BLaER1 treated with 17β-estradiol and CSF1 and Interleukin-3, amounts not matched to agents 10 nM and 100 nM (cell line): Measurements from ENCODE around the gene UNC119.

ENCODE experiments used
- H3K27ac ChIP-seq, 11 experiments: shearing (Covaris generic); formaldehyde crosslinking; 2 replicates each; pipeline ENCODE4 v1.8.1; 2022
- H3K27me3 ChIP-seq, 11 experiments: shearing (Covaris generic); formaldehyde crosslinking; 2 replicates each; pipeline ENCODE4 v1.8.1; 2022
- H3K36me3 ChIP-seq, 11 experiments: shearing (Covaris generic); formaldehyde crosslinking; 2 replicates each; pipeline ENCODE4 v1.8.1; 2022
- H3K4me1 ChIP-seq, 10 experiments: shearing (Covaris generic); formaldehyde crosslinking; 2 replicates each; pipeline ENCODE4 v1.8.1; 2022
- H3K4me2 ChIP-seq, 11 experiments: shearing (Covaris generic); formaldehyde crosslinking; 2 replicates each; pipeline ENCODE4 v1.8.1; 2022
- H3K4me3 ChIP-seq, 10 experiments: shearing (Covaris generic); formaldehyde crosslinking; 2 replicates each; pipeline ENCODE4 v1.8.1; 2022
- H3K9ac ChIP-seq, 11 experiments: shearing (Covaris generic); formaldehyde crosslinking; 2 replicates each; pipeline ENCODE4 v1.8.1; 2022
- H3K9me3 ChIP-seq, 11 experiments: shearing (Covaris generic); formaldehyde crosslinking; replicated peaks in 1 of 11; 2 replicates each; pipeline ENCODE4 v1.8.1; 2022
- H4K20me1 ChIP-seq, 11 experiments: shearing (Covaris generic); formaldehyde crosslinking; 2 replicates each; pipeline ENCODE4 v1.8.1; 2022
- Cebpa-rat ChIP-seq, 11 experiments: shearing (Covaris generic); IDR thresholded peaks; 2 replicates each; pipeline ENCODE4 v1.8.1; 2022

UNC119 gene

DNA sequence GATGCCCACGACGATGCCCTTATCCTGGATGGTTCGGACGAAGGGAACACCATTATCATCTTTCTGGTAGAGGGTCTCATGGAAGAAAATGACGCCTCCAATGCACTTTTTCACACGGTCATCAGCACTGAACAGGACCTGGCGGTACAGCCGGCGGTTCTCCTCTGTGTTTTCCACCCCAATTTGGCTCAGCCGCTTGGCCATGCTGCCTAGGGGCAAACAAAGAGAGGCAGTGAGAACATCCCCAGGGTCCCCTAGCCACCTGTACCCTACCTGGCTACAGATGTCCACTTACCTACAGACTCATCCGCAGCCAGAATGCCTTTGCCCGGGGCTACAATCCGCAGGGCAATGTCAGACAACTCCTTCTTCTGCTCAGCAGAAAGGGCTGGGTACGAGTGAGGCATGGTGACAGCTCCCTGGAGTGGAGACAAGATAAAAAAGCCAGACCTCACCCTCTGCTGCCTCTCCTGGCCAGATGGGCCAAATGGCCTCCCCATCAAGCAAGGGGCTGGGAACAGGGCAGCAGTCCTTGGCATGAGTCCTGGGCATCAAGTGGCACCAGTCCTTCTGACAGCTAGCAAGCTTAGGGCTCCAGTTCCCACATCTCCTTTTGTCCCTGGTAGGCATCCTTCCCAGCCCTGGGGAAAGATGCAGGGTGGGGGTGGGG is 22.8 kb upstream of the UNC119 start:
- peaks cover 0 to 18% (median 6%) of the 10 kb centered on the region in 11 experiments; a peak in 10 of 22 replicates for H4K20me1 ChIP-seq
- H3K27me3 ChIP-seq = no peaks in the 10 kb centered on the region
- H3K9me3 ChIP-seq = no peaks in the 10 kb centered on the region
- H3K4me3 ChIP-seq = peak overlapping the region in 2 of 10 experiments; percentile 32 to 36; a peak in 3 of 20 replicates
- peaks cover 24 to 58% (median 44%) of the 10 kb centered on the region in 11 experiments for H3K36me3 ChIP-seq
- peak overlapping the region in 1 of 11 experiments; percentile 38; a peak in 2 of 22 replicates for H3K9ac ChIP-seq
- H3K4me1 ChIP-seq = peaks cover 28 to 50% (median 39%) of the 10 kb centered on the region in 10 experiments
- H3K4me2 ChIP-seq = peak overlapping the region; percentile 48 to 82 (median 77); a peak in 21 of 22 replicates
- H3K27ac ChIP-seq = no peak overlapping the region
- no peak for TF ChIP-seq Cebpa-rat (IDR thresholded peaks at IDR 0.05)

DNA sequence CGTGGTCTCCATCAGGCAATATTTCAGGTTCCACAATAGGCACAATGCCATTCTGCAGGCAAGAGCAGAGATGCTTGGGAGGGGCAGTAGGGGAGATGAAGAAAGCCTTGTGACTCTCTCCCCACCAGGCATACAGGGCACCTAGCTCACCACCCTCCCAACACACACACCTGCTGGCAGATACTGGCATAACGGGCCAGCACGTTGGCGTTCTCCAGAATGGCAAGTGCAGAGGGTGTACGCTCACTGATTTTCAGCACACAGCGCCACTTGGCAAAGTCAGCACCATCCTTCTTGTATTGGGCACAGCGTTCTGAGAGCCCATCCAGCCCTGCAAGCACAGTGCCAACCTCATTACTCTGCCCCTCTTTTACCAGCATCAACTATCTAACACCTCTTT is 22.1 kb upstream of the UNC119 start:
- H3K9ac ChIP-seq = 0 out of 22 replicates have a peak overlapping the region, but pooled peaks of 1 of the 11 experiments have one; percentile 13
- no peaks in the 10 kb centered on the region for H3K9me3 ChIP-seq

DNA sequence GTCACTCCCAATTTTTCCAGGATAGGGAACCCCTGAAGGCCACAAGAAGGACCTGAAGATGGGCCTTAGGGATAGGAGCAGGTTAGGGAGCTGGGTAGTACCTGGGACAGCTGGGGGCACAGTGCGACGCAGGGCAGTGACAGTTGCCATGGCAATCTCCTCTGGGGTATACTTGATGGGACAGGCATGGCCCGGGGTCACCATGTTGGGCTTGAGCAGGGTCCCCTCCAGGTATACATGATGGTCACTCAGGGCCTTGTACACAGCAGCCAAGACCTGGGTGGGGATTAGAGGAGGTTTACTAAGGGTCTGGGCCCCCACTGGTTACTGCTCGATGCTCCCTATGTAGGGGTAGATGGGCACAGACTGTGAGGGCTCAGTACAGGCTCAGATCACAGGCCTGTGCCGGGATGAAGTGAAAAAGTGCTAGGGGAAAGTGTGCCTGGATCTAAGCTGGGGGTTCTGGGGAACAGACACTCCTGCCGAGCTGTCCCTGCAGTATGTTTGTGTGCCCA is 21.6 kb upstream of the UNC119 start:
- no peak overlapping the region for H3K27ac ChIP-seq
- H3K36me3 ChIP-seq = peaks cover 14 to 53% (median 34%) of the 10 kb centered on the region in 11 experiments
- no peak for TF ChIP-seq Cebpa-rat (IDR thresholded peaks at IDR 0.05)
- no peak overlapping the region for H3K9ac ChIP-seq
- peaks cover 0 to 30% (median 13%) of the 10 kb centered on the region in 11 experiments; a peak in 10 of 22 replicates for H4K20me1 ChIP-seq
- no peaks in the 10 kb centered on the region for H3K9me3 ChIP-seq
- no peak overlapping the region for H3K4me3 ChIP-seq
- H3K27me3 ChIP-seq = no peaks in the 10 kb centered on the region
- H3K4me1 ChIP-seq = peaks cover 40 to 62% (median 52%) of the 10 kb centered on the region in 10 experiments
- no peak overlapping the region for H3K4me2 ChIP-seq

More for the DNA sequence above, 22.1 kb upstream of the UNC119 start:
- Histone ChIP-seq H3K27me3 (no peaks in the 10 kb centered on the region), H4K20me1 (peaks cover 0 to 25% (median 11%) of the 10 kb centered on the region in 11 experiments; a peak in 10 of 22 replicates), H3K4me2 (peak overlapping the region in 1 of 11 experiments; percentile 81; a peak in 3 of 22 replicates), H3K4me3 (no peak overlapping the region), H3K27ac (no peak overlapping the region), H3K4me1 (peaks cover 35 to 58% (median 47%) of the 10 kb centered on the region in 10 experiments), H3K36me3 (peaks cover 19 to 53% (median 37%) of the 10 kb centered on the region in 11 experiments)
- TF ChIP-seq Cebpa-rat (IDR thresholded peaks at IDR 0.05) = no peak

DNA sequence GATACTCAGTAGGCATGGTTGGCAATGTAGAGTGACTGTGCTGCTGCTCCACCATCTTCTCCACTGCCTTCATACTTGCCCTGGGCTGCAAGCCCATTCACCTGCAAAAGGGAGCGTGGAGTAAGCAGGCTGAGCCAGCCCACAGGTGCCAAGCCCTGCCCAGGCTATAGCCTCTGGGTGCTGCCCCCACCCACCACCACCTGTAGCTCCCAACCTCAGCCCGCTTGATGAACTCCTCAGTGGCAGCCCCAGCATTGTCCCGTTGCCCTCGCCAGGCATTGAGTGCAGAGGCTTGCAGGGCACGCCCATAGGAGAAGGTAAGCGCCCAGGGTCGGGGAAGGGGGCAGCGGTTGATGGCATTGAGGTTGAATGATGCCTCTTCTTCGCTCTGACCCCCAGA is 21.1 kb upstream of the UNC119 start:
- TF ChIP-seq Cebpa-rat (IDR thresholded peaks at IDR 0.05) = no peak
- Histone ChIP-seq H3K27ac (no peak overlapping the region), H3K4me1 (peaks cover 45 to 62% (median 56%) of the 10 kb centered on the region in 10 experiments), H3K9me3 (no peaks in the 10 kb centered on the region), H4K20me1 (peaks cover 2 to 31% (median 13%) of the 10 kb centered on the region in 11 experiments; a peak in 11 of 22 replicates), H3K27me3 (no peaks in the 10 kb centered on the region), H3K4me3 (no peak overlapping the region), H3K36me3 (peaks cover 9 to 49% (median 32%) of the 10 kb centered on the region in 11 experiments), H3K4me2 (peak overlapping the region in 1 of 11 experiments; percentile 85; a peak in 2 of 22 replicates), H3K9ac (no peak overlapping the region)

DNA sequence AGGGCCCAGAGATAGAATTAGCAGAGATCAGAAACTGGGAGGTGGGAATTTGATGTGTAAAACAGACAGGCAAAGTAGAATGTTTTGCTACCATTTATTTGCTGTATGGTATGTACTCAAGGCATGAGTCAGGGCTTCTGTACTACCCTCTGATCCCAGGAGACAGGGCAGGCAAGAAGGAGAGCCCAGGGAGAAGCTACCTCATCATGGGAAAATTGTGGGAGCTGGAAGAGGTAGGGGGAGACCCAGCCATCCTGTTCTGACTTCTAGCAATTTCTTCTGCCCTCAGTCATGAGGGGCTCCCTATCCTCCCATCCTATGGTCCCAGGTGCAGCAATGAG is 20.6 kb upstream of the UNC119 start:
- Histone ChIP-seq H3K9me3 (no peaks in the 10 kb centered on the region), H3K4me2 (peak overlapping the region in 8 of 11 experiments; percentile 84 to 95 (median 88); a peak in 9 of 22 replicates), H3K9ac (no peak overlapping the region), H4K20me1 (peaks cover 4 to 31% (median 17%) of the 10 kb centered on the region in 11 experiments; a peak in 11 of 22 replicates), H3K27ac (no peak overlapping the region), H3K4me1 (peaks cover 50 to 65% (median 60%) of the 10 kb centered on the region in 10 experiments), H3K36me3 (peaks cover 4 to 44% (median 27%) of the 10 kb centered on the region in 11 experiments; a peak in 21 of 22 replicates), H3K27me3 (no peaks in the 10 kb centered on the region), H3K4me3 (no peak overlapping the region)
- TF ChIP-seq Cebpa-rat (IDR thresholded peaks at IDR 0.05) = no peak

DNA sequence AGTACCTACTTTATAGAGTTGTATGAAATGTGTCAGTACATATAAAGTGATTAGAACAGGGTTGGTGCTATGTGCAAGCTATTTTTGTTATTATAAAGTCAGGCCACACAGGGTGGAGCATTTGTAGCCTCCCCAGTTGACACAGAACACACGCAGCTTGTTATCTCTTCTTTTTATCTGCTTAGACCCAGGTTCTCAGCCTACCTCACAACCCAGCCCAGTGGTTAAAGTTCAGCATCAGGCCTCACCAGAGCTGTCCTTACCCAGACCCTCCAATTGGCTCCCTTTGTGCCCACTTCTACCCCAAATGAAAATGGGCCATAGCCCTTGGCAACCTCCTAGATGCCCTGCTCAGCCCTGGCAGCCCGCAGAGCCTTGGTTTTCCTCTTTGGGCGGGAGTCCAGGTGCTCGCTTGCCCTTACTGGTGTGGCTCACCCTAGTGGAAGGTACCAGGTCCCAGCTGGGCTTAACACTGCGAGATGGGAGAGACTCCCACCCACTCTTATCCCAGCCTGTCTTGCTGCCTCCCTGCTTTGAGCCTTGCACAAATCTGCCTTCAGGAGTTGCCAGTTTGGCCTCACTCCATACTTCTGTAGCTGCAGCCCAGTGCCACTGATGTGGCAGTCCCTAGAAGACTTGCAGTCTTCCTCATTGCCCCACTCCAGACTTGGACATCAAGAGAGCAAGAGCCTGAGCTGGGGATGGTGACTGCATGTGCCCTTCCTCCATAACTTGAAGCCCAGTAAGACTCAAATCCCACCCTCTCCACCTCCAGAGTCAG is 20.0 kb upstream of the UNC119 start:
- H3K4me2 ChIP-seq = peak overlapping the region; percentile 82 to 95 (median 88)
- H3K9me3 ChIP-seq = no peaks in the 10 kb centered on the region
- H3K4me3 ChIP-seq = peak overlapping the region; percentile 78 to 99 (median 96); a peak in 18 of 20 replicates
- no peaks in the 10 kb centered on the region for H3K27me3 ChIP-seq
- TF ChIP-seq Cebpa-rat (IDR thresholded peaks at IDR 0.05) = no peak
- peaks cover 0 to 38% (median 21%) of the 10 kb centered on the region in 11 experiments; a peak in 21 of 22 replicates for H3K36me3 ChIP-seq
- no peak overlapping the region; a peak in 1 of 22 replicates for H3K27ac ChIP-seq
- H4K20me1 ChIP-seq = peaks cover 3 to 31% (median 18%) of the 10 kb centered on the region in 11 experiments; a peak in 13 of 22 replicates
- peaks cover 56 to 68% (median 64%) of the 10 kb centered on the region in 10 experiments for H3K4me1 ChIP-seq
- peak overlapping the region in 10 of 11 experiments; percentile 78 to 88 (median 85); a peak in 17 of 22 replicates for H3K9ac ChIP-seq

DNA sequence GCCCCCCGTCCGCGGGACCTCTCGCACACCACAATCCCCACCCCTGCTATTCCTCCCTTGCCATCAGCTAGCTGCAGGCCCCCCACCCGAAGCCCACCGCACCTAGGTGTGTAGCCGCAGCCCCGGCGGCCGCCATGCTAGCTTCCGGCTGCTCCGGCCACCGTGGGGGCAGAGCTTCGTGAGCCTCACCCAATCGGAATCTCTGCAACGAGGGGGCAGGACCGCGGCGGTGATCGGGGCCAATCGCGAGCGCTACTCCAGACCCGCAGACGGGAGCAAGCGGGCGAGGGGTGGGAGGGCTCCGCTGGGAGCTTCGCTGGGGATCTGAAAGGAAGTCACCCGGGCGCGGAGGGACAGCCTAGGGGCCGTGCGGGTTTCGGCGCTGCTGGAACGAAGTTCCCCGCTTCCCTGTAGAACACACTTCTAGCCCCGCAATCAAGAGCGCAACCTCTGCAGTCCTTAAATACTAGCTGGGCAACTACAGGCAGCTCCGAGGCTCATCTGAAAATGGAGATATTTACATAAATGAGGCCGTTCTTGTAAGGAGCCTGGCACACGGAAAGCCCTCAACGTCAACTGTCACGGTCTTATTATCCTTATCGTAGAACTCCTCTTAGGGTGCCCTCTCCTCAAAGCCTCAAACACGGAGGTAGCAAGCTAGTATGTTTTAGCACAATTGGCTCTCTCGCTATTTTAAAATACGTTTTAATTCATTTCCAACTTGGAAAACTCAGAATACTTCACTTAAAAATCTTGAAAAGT is 19.1 kb upstream of the UNC119 start, which contains the start of gene PIGS:
Gene PIGS (minus strand): TSS at position 164 of the 762 bp plus-strand sequence. CDS start 28 bp downstream, at position 136.
- Histone ChIP-seq H3K36me3 (peaks cover 2 to 39% (median 18%) of the 10 kb centered on the region in 11 experiments; a peak in 17 of 22 replicates), H3K4me3 (peak within 1 kb of the TSS; percentile 78 to 99 (median 96)), H3K27me3 (no peaks in the 10 kb centered on the region), H3K9ac (peak within 1 kb of the TSS; percentile 79 to 88 (median 87)), H4K20me1 (peaks cover 9 to 35% (median 27%) of the 10 kb centered on the region in 11 experiments; a peak in 14 of 22 replicates), H3K4me2 (peak within 1 kb of the TSS; percentile 82 to 96 (median 89)), H3K4me1 (peaks cover 58 to 70% (median 65%) of the 10 kb centered on the region in 10 experiments), H3K27ac (peak within 1 kb of the TSS; percentile 70 to 83 (median 76)), H3K9me3 (no peaks in the 10 kb centered on the region)
- TF ChIP-seq Cebpa-rat (IDR thresholded peaks at IDR 0.05) = no peak
